GM21717 (cell line): ENCODE measurements around the gene RPRD1A.
"Not testable (repeated sequence)": the region's sequence is repeated elsewhere in the genome, so short reads cannot be mapped to it uniquely, and the experiment has no call there.

Experiments
- ATAC-seq: cut with Tn5 transposase; IDR thresholded peaks from one replicate; pipeline ENCODE4 v1.9.1; 2021; ENCODE audit warnings: mild to moderate bottlenecking, moderate library complexity; ENCODE audit not compliant: unreplicated experiment

RPRD1A gene

DNA sequence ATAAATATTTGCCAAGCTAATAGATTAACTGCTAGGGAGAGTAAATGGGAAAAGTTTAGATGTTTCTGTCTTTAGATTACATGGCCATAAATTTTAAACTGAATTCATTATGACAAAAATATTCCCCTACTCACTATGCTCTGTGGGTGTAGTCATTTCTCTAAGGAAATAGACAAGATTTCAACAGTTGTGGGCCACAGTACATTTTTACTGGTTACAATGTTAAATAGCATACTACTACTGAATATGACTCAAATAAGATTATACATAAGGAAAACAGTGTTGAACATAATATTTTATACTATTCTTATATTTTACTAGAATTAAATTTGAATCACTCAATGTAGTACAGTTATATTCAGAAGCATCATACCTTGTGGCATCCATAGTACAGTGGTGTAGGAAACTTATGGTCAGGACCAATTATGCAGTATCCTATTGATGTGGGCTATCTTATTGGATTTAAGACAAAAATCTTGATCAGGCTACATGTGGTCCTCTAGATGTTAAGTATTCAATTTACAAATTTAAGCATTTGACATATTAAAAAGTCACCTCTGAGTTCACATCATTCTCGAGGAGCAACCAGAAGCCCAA, 33.0 kb downstream of the RPRD1A start:
- no peak for ATAC-seq

DNA sequence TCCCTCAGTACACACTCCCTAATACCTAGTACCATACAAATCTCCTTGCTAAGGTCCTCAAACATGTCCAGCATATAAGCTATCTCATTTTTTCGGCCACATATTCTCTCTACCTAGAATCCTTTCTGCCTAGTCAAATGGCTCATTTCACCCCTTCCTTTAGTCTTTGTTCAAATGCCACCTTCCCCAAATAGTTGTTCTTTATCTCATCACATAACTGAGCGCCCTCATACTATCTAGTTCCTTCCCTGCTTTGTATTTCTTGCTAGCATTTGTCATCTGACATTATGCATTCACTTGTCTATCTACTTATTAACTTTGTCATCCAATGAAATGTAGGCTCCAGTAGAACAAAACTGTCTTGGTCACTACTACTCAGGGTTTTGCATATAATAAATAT, 35.5 kb downstream of the RPRD1A start:
- ATAC-seq, result no peak

DNA sequence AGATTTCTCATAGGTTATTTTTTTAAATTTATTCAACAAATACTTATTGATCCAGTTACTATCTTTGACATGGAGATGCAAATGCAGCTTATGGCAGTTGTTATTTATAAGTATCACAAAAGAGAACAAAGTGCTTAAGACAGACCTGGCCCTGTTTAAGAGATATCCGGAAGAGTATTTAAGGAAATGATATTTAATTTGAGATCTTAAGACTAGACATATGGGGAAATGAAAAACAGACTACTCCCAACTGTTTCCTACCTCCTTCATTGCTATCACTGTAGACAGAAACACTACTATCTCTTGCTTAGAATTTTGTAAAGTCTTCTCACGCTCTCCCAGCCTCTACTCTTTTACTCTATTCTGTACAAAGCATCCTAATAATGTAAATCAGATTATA, 36.0 kb downstream of the RPRD1A start:
- no peak for ATAC-seq

DNA sequence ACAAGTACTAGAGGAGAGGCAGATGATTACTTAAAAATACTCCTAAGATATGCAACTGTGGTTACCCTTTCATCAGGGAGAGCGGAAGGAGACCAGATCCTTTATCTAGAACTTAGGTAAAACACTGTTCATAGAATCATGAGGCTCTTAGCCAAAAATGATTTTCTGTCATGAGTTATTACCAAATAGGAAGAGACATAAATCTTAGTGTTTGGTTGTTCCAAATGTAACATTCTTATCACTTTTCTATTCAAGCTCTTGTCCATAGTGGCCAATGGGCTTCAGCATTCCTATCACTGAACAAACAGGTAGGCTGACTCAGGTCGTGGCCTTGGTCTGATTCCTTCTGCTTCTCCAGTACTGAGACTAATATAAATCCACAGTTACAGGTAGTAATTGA, 38.5 kb downstream of the RPRD1A start:
- no peak for ATAC-seq

DNA sequence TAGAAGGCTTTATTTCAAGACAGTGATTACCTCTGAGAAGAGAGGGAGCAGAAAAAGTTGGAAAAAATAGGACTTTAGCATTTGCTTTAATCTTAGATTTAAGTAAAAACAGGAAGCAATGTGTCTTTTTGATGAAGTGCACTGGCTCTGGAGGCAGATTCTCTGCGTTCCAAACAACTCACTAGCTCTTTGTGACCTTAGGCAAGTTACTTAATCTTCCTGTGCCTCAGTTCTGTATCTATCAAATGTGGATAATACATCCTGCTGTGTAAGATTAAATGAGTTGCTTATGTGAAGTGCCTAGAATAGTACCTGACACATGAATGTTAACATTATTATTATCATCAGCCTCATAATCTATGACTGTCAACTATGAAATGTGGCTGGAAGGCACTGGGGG, 42.3 kb downstream of the RPRD1A start:
- ATAC-seq, result no peak

DNA sequence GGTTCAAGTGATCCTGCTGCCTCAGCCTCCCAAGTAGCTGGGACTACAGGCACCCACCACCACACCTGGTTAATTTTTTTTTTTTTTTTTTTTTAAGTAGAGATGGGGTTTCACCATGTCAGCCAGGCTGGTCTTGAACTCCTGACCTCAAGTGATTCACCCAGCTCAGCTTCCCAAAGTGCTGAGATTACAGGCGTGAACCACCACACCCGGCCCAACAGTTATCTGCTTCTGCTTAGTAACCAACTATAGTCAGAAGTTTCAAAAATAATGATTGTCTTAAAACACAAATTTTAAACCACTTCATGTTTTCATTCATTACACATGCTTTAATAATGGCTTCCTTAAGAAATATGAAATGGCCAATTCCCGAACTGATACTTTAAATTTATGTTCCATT, 43.1 kb downstream of the RPRD1A start:
- ATAC-seq, result not testable (repeated sequence)

DNA sequence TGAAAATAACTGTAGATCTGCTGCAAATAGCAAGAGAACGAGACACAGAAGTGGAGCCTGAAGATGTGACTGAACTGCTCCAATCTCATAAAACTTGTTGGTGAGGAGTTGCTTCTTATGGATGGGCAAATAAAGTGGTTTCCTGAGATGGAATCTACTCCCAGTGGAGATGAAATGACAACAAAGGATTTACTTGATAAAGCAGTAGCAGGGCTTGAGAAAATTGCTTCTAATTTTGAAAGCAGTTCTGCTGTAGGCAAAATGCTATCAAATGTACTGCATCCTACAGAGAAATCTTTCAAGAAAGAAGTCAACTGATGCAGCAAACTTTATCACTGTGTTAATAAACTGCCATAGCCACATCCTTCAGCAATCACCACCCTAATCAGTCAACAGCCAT, 44.0 kb downstream of the RPRD1A start:
- no peak for ATAC-seq

DNA sequence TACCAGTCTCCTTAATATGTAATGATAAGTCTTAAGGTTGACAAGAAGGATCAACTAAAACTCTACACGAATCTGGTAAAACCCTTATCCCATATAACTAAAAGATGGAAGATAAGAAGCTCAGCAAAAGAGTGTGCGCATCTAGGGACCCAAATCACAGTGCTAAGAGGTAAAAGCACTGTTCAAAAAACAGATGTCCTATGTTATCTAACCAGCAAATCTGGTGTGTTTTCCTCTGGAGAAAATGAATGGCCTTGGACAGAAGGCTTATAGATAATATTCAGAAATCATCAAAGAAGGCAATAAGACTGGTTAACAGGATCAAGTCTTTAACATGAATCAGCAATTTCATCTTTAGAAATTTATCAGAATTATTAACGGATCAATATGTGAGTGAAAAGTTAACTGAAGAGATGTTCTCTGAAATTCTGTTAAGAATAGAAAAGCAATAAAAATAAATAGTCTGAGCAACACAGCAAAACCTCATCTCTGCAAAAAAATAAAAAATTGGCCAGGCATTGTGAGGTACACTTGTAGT, 47.1 kb downstream of the RPRD1A start:
- no peak for ATAC-seq

DNA sequence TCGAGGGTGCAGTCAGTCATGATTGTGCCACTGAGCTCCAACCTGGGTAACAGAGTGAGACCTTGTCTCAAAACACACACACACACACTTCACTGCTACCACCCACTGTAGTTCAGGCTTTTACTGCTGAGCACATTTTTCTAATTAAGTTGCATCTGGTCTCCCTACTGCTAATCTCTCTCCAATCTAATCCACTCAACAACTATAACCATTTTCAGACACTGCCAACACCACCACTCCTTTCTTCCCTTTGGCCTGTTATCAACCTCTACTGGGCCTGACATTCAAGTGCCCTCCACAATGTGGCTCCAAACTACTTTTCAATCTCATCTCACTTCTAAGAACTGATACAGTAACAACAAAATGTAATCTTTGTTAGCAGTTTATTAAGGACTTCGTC, 50.1 kb downstream of the RPRD1A start:
- no peak for ATAC-seq

DNA sequence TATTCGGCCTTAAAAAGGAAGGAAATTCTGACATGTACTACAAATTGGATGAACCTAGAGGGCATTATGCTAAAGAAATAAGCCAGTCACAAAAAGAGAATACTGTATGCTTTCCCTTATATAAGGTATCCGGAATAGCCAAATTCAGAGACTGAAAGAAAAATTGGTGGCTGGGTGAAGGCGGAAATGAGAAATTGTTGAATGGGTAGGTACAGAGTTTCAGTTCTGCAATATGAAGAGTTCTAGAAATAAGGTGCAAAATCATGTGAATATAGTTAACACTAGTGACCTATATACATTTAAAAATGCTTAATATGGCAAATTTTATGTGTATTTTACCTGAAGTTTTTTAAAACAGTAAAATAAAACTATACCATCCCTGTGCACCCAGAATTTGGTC, 51.7 kb downstream of the RPRD1A start:
- ATAC-seq, result peak; percentile 96

DNA sequence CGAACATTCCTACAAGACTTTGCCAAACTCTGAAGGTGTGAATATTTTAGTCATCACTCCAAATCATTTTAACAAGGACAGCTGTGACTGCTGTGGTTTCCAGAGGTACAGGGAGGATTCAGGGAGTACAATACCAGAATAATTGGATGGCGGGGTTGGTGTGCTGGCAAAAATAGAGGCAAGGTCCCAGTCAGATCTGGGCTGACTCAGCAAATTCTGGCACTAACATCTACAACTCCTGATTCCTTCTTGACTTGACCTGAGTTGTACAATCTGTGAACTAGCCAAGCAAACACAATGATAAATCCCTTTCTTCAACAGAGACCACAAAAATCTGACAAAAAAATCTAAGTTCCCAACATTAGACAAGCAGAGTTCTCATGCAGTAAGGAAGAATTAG, 54.5 kb downstream of the RPRD1A start:
- ATAC-seq, result no peak

DNA sequence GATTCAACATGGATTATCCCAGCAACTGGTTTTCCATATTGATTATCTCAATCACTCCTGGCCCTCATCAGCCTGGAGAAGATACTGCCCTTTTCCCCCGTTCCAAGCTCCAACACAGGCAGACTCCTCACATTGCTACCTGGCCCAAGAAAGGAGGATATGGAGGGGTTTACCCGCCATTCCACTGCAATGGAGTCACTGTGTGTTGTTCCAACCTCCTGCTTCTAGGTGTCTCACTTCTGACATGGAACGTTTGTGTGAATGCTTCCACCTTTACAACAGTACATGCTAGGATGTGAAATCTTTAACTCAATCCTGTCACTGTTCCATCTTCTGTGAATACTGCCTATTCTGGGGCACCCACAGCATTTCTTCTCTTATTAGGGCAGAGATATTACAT, 58.1 kb downstream of the RPRD1A start:
- no peak for ATAC-seq

DNA sequence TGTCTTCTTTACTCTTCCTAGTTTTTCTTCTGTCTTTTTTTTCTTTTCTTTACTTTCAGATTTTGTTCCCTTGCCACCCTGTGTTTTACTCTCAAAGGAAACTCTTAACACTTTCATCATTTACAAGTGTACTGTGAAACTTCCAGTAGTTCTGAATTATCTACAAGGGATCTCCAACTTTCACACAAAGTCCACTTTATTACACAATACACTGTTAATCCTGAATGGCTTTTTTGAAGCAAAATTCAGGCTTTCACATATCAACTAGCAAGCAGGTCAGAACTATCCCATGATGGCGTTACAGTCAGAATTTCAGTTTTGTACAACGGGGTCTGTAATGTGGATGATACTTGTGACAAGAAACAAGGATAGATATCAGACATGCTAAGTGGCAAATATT, 60.4 kb downstream of the RPRD1A start:
- no peak for ATAC-seq

DNA sequence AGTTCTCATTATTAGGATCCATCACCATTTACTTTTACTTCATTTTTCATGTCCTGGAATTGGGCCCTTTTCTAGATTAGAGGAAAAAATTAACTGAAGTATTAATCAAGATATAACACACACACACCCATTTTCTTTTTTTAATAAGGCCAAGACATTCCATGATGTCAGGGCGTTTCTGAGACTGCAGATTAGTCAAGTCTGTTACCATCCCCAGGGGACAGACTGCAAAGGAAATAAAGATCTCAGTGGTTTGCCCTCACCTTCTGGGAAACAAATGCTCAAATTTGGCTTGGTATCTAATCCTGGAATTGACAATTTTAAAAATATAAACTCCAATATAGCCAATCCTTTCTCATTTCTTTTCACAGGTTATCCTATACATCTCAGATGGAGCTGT, 67.4 kb downstream of the RPRD1A start:
- ATAC-seq, result no peak

DNA sequence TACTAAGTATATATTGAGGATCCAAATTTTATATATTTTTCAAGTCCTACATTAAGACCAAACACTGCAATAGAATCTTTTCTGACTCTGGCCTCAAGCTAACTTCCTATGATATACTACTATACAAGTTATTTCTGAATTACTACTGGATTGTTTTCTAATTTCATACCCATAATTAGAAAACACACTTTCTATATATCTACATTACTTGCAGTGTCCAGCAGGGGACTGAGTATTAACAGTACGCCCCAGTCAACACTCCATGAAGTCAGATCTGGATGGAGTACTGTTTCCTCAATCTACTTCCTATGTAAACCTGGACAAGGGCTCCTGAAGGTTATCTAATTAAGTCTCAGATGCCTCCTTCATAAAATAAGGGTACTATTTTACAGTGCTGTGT, 68.4 kb downstream of the RPRD1A start:
- ATAC-seq, result no peak

DNA sequence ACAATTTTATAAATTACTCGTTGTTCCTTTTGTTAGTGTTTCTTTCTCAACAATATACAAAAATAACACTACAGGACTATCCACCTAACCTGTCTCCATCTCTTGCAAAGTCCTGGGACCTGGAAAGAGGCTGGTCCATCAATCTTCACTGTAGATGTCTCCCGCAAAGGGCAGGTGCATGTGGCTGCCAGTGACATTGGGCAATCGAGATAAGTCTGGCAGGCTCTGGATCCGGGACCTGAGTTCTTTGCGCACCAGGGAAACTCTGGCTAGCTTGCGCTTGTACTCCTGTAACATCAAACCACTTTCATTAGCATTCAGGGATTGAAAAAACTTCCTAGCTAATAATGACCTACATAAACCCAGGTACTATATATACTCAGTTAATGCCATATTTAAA, 74.3 kb downstream of the RPRD1A start:
- no peak for ATAC-seq

DNA sequence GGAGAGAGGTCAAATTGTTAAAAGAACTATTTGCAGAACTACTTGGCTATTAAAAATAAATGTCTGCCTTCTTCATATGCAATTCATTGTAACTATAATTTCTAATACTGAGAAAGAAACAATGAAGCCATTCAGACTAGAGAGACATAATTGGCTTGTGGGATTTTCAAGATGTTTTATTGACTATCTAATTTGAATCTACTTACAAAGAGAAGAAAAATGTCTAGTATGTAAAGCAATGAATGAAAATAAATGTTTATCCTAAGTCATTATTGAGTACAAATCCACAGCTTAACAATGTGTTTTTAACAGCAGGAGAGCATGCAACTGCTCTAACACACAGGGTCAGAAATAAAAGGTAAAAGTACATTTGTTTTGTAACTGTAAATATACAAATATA, 75.7 kb downstream of the RPRD1A start:
- no peak for ATAC-seq

DNA sequence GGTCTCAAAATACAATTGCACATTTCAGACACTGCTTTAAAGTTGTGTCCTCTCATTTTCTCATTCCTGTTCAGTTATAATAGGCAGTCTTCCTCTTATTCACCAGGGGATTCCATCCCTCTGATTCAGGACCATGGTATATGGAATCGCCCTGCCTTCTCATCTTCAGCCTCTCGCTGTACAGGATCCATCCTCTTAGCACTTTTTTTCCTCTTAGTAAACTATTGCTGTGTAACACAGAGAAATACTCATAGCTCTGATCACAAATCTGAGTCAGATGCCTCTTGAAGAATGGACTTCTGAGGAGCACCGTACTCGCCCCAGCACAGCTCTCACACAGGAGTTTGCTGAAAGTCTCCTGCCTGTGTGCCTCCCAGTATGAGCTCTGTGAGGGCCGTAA, 83.5 kb downstream of the RPRD1A start:
- no peak for ATAC-seq

DNA sequence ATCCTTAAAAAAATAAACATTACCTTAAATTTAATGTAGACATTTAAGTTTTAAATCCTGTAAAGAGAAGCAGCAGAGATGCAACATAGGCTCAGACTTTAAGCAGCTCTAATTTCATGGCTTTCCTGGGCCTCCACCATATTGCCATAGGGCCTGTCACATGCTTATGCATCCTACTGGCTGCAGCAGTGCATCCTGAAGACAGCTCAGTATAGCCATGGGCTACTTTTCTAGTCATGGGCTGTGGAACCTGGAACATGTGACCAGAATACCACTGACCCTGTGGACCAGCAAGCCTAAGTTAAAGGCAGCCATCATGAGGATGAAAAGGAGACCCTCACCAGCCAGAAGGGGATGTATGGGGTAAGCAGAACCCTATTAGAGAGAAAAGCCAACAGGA, 84.2 kb downstream of the RPRD1A start:
- ATAC-seq, result no peak

DNA sequence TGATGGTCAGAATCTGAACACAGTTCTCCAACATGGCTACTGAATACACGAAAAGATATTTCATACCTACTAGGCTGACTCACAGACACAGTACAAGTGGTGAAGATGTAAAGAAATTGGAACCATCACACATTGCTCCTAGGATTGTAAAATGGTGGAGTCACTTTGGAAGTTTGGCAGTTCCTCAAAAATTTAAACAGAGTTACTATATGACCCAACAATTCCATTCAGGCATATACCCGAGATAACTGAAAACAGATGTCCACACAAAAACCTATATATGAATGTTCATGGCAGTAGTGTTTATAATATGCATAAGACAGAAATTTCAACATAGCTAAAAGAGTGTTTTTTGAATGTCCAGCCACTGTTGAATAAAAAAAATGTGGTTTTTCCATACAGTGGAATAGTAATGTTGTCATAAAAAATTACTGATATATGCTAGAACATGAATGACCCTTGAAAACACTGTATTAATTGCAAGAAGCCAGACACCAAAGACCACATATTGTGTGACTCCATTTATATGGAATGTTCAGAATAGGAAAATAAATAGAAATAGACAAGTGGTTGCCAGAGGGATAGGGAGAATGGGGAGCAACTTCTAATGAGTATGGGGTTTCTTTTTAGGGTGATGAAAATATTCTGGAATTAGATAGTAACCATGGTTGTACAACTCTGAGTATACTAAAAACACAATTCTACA, 84.8 kb downstream of the RPRD1A start:
- ATAC-seq, result no peak

DNA sequence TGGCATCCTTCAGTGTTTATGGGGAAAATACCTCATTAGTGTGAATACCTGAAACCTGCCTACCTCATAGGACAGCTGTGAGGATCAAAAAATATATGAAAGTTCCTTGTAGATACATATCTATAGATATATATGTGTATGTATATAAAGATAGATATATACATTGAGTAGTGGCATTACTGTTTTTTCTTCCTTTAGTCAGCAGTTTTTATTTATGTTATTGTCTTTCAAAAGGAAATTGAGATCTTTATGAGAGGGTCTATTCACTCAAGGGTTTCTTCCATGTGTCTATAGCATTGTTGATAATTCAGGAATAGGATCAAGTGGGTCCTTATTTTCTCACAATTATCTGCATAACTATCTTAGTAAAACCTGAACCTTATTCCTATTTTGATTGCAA, 88.2 kb downstream of the RPRD1A start:
- no peak for ATAC-seq

DNA sequence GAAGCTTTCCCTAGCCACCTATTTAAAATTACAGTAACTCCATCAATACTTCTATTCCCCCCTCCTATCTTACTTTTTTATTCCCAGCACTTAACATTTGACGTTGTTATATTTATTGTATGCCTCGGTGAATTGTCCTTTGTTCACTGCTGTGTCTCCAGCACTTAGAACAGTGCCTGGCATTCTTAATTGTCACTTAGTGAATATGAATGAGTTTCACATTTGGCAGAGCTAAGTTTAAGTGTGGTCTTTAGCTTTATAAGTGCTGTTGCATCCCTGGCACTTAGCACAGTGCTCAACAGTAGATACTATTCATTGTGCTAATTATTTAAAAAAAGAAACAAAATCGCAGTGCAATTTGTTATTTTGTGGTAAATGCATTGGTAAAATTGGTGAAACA, 93.2 kb downstream of the RPRD1A start:
- no peak for ATAC-seq

DNA sequence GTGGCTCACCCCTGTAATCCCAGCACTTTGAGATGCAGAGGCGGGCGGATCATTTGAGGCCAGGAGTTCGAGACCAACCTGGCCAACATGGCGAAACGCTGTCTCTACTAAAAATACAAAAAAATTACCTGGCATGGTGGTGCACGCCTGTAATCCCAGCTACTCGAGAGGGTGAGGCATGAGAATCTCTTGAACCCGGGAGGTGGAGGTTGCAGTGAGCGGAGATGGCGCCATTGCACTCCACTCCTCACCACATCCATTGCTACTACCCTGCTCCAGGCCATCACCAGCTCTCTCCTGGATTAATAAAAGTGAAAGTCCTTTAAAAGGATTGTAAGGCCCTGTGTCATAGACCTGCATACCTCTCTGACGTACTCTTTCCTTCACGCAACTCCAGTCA, 93.7 kb downstream of the RPRD1A start:
- no peak for ATAC-seq
